ENCODE data around the gene NAE1.

Gene NAE1

GRCh38 chr16:66801320-66802105 lies 29.3 kb downstream of the NAE1 start, which contains the start of gene TERB1:
TERB1 (minus strand) TSS chr16:66801584; CDS start chr16:66796798, 4,786 bp downstream.
- TF ChIP-seq GATA3 (IDR thresholded peaks at IDR 0.05; ENCODE audit: low read depth, low read length) = no peak
- TF ChIP-seq GATA2 (IDR thresholded peaks at IDR 0.05; ENCODE audit: low read depth, low read length) = no peak

GRCh38 chr16:66800856-66801255 lies 29.9 kb downstream of the NAE1 start:
- TF ChIP-seq GATA3 (IDR thresholded peaks at IDR 0.05; ENCODE audit: low read depth, low read length) (no peak), GATA2 (IDR thresholded peaks at IDR 0.05; ENCODE audit: low read depth, low read length) (no peak)

- TF ChIP-seq GATA2 (IDR thresholded peaks at IDR 0.05; ENCODE audit: low read depth, low read length) (no peak), GATA3 (IDR thresholded peaks at IDR 0.05; ENCODE audit: low read depth, low read length) (no peak)
These were observed 32.6 kb downstream of the NAE1 start for GRCh38 chr16:66798161-66798560.

GRCh38 chr16:66790130-66790733 lies 40.5 kb downstream of the NAE1 start:
- no peak for TF ChIP-seq GATA2 (IDR thresholded peaks at IDR 0.05; ENCODE audit: low read depth, low read length)
- TF ChIP-seq GATA3 (IDR thresholded peaks at IDR 0.05; ENCODE audit: low read depth, low read length) = no peak

GRCh38 chr16:66787427-66787826 lies 43.3 kb downstream of the NAE1 start:
- TF ChIP-seq GATA3 (IDR thresholded peaks at IDR 0.05; ENCODE audit: low read depth, low read length) (no peak), GATA2 (IDR thresholded peaks at IDR 0.05; ENCODE audit: low read depth, low read length) (no peak)

GRCh38 chr16:66786551-66786950 lies 44.2 kb downstream of the NAE1 start:
- no peak for TF ChIP-seq GATA2 (IDR thresholded peaks at IDR 0.05; ENCODE audit: low read depth, low read length)
- no peak for TF ChIP-seq GATA3 (IDR thresholded peaks at IDR 0.05; ENCODE audit: low read depth, low read length)

GRCh38 chr16:66776457-66776856 lies 54.3 kb downstream of the NAE1 start:
- TF ChIP-seq GATA2 (IDR thresholded peaks at IDR 0.05; ENCODE audit: low read depth, low read length) = no peak
- no peak for TF ChIP-seq GATA3 (IDR thresholded peaks at IDR 0.05; ENCODE audit: low read depth, low read length)

- TF ChIP-seq GATA3 (IDR thresholded peaks at IDR 0.05; ENCODE audit: low read depth, low read length) (no peak), GATA2 (IDR thresholded peaks at IDR 0.05; ENCODE audit: low read depth, low read length) (no peak)
These were observed 55.8 kb downstream of the NAE1 start for GRCh38 chr16:66774981-66775380.

- TF ChIP-seq GATA3 (IDR thresholded peaks at IDR 0.05; ENCODE audit: low read depth, low read length) (no peak), GATA2 (IDR thresholded peaks at IDR 0.05; ENCODE audit: low read depth, low read length) (no peak)
These were observed 72.7 kb downstream of the NAE1 start for GRCh38 chr16:66758086-66758485.

GRCh38 chr16:66754819-66755218 lies 76.0 kb downstream of the NAE1 start:
- TF ChIP-seq GATA3 (IDR thresholded peaks at IDR 0.05; ENCODE audit: low read depth, low read length) (no peak), GATA2 (IDR thresholded peaks at IDR 0.05; ENCODE audit: low read depth, low read length) (no peak)

GRCh38 chr16:66754211-66754610 lies 76.6 kb downstream of the NAE1 start:
- TF ChIP-seq GATA3 (IDR thresholded peaks at IDR 0.05; ENCODE audit: low read depth, low read length) (no peak), GATA2 (IDR thresholded peaks at IDR 0.05; ENCODE audit: low read depth, low read length) (no peak)

GRCh38 chr16:66752958-66753357 lies 77.8 kb downstream of the NAE1 start:
- TF ChIP-seq GATA3 (IDR thresholded peaks at IDR 0.05; ENCODE audit: low read depth, low read length) (no peak), GATA2 (IDR thresholded peaks at IDR 0.05; ENCODE audit: low read depth, low read length) (no peak)
